ENCODE data around the gene PRR23A. TPM values are rescaled to one million over a fixed set of nuclear protein-coding genes. Genes with fewer than 3 reads are reported as not detected.

PRR23A gene
- total RNA-seq, 1 donor from 2014 or later: not detected

DNA sequence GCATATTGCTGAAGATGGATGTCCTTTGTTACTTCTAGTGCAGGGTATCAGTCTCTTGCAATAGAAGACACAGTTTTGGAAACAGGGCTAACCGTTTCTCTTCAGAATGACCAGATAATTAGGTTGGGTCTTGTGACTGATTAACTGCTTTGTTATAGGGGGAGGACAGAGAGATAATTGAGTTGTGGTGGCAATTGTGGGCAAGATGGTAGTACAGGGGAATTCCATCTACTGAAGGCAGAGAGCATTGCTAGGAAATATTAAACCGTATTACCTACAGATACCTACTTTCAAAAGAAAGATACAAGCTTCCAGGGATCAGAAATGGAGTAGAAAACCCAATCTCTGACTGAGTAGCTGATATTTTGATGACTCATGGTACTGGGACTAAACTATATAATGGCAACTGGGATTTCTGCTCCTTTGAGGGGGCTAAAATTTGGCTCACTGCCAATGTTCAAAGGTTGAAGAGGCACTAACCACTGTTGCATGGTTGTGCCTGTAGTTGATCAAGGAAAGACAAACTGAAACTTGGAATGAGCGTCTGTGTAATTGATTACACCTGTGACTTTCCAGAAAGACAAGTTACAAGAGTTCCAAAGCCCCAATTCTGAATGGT is 10.5 kb upstream of the PRR23A start:
- Histone ChIP-seq H3K36me3 (no peaks in the 10 kb centered on the region), H3K27ac (no peak overlapping the region), H3K4me3 (no peak overlapping the region), H3K79me2 (ENCODE audit: low read depth) (no peaks in the 10 kb centered on the region), H4K20me1 (ENCODE audit: low read depth) (no peaks in the 10 kb centered on the region), H3F3A (ENCODE audit: low read depth) (no peaks in the 10 kb centered on the region), H3K27me3 (no peaks in the 10 kb centered on the region), H3K4me2 (no peak overlapping the region), H2AFZ (replicated peaks) (peak overlapping the region; percentile 17), H3K9ac (no peak overlapping the region), H3K9me3 (ENCODE audit: low read depth) (no peaks in the 10 kb centered on the region), H3K4me1 (no peaks in the 10 kb centered on the region)
- H3K9me3 Mint-ChIP-seq: peaks cover 20% of the 10 kb centered on the region
- H3K4me3 Mint-ChIP-seq: no peak overlapping the region
- no peak overlapping the region for H3K27ac Mint-ChIP-seq
- no peaks in the 10 kb centered on the region for H3K27me3 Mint-ChIP-seq (ENCODE audit: insufficient read depth, low read depth)
- H3K36me3 Mint-ChIP-seq: no peaks in the 10 kb centered on the region
- no peak for TF ChIP-seq EZH2 (IDR thresholded peaks at IDR 0.05)
- no peak for TF ChIP-seq EZH2phosphoT487 (IDR thresholded peaks at IDR 0.05)
- TF ChIP-seq, protein P1, sequence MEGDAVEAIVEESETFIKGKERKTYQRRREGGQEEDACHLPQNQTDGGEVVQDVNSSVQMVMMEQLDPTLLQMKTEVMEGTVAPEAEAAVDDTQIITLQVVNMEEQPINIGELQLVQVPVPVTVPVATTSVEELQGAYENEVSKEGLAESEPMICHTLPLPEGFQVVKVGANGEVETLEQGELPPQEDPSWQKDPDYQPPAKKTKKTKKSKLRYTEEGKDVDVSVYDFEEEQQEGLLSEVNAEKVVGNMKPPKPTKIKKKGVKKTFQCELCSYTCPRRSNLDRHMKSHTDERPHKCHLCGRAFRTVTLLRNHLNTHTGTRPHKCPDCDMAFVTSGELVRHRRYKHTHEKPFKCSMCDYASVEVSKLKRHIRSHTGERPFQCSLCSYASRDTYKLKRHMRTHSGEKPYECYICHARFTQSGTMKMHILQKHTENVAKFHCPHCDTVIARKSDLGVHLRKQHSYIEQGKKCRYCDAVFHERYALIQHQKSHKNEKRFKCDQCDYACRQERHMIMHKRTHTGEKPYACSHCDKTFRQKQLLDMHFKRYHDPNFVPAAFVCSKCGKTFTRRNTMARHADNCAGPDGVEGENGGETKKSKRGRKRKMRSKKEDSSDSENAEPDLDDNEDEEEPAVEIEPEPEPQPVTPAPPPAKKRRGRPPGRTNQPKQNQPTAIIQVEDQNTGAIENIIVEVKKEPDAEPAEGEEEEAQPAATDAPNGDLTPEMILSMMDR (IDR thresholded peaks at IDR 0.05): no peak
- H3K4me1 Mint-ChIP-seq: no peaks in the 10 kb centered on the region
- DNase-seq (ENCODE audit: low spot score): no peak

DNA sequence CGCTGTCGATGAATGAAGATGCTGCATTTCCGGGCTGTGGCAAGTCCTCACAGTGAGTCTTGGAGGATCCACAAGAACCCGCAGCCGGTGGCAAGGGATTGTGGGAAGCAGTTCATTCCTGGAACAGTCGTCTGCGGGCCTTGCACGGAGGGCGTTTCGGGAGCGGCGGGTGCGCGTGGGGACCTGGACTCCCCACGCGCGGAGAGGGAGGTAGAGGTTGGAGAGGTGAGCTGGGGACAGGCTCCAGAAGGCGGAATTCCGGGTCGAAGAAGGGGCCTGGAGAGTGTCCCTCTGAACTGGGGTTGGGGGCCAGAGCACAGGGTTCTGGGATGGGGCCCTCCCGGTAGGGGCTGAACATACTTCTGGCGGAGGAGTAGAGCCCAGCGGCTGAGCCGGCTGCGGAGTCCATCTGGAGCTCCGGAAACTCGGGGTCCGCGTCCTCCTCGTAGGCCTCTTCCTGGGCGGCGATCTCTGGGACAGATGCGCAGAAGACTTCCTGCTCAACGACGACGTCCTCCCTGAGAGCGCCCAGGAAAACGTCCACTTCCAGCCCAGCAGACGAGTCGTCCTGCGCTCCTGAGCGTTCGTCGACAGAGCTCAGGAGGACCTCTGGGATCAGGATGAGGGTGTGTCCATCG is 593 bp downstream of the PRR23A start:
- Histone ChIP-seq H3K4me1 (no peaks in the 10 kb centered on the region), H3K79me2 (ENCODE audit: low read depth) (no peaks in the 10 kb centered on the region), H3K9me3 (ENCODE audit: low read depth) (no peaks in the 10 kb centered on the region), H4K20me1 (ENCODE audit: low read depth) (no peaks in the 10 kb centered on the region), H3K4me3 (no peak overlapping the region), H3K4me2 (no peak overlapping the region), H3F3A (ENCODE audit: low read depth) (no peaks in the 10 kb centered on the region), H3K27ac (no peak overlapping the region), H3K27me3 (no peaks in the 10 kb centered on the region), H2AFZ (replicated peaks) (no peak overlapping the region), H3K36me3 (no peaks in the 10 kb centered on the region), H3K9ac (no peak overlapping the region)
- Mint-ChIP-seq H3K27ac (no peak overlapping the region), H3K4me1 (no peaks in the 10 kb centered on the region), H3K36me3 (no peaks in the 10 kb centered on the region), H3K4me3 (no peak overlapping the region), H3K9me3 (peaks cover 26% of the 10 kb centered on the region), H3K27me3 (ENCODE audit: insufficient read depth, low read depth) (peaks cover 5% of the 10 kb centered on the region)
- no peak for TF ChIP-seq EZH2 (IDR thresholded peaks at IDR 0.05)
- no peak for TF ChIP-seq EZH2phosphoT487 (IDR thresholded peaks at IDR 0.05)
- DNase-seq (ENCODE audit: low spot score): no peak

DNA sequence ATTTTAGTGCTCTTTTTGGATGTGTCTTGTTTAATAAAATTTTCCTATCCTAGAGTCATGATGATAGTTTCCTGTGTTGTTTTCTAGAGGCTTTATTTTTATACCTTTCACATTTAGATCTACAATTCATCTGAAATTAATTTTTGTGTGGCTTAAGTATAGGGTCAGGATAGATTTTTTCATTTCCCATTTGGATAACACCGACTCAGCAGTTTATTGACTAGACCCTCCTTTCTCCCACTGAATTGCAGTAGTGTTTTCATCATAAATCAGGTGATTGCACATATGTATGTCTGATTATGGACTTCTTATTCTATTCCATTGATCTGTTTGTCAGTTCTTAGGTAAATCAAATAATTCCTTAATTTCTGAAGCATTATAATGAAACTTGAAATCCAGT is 10.4 kb downstream of the PRR23A start:
- H3K79me2 ChIP-seq (ENCODE audit: low read depth): no peaks in the 10 kb centered on the region
- DNase-seq (ENCODE audit: low spot score): no peak
- TF ChIP-seq EZH2 (IDR thresholded peaks at IDR 0.05) (no peak), EZH2phosphoT487 (IDR thresholded peaks at IDR 0.05) (no peak)
- TF ChIP-seq, protein P1 (IDR thresholded peaks at IDR 0.05): no peak
- Mint-ChIP-seq H3K27me3 (ENCODE audit: insufficient read depth, low read depth) (peaks cover 2% of the 10 kb centered on the region), H3K36me3 (no peaks in the 10 kb centered on the region), H3K27ac (no peak overlapping the region), H3K9me3 (no peaks in the 10 kb centered on the region), H3K4me1 (no peaks in the 10 kb centered on the region), H3K4me3 (no peak overlapping the region)
- no peaks in the 10 kb centered on the region for H3K4me1 ChIP-seq
- H3F3A ChIP-seq (ENCODE audit: low read depth): no peaks in the 10 kb centered on the region
- H3K36me3 ChIP-seq: no peaks in the 10 kb centered on the region
- no peaks in the 10 kb centered on the region for H4K20me1 ChIP-seq (ENCODE audit: low read depth)
- no peak overlapping the region for H3K4me2 ChIP-seq
- H3K27ac ChIP-seq: no peak overlapping the region
- peaks cover 46% of the 10 kb centered on the region for H3K27me3 ChIP-seq
- no peak overlapping the region for H3K9ac ChIP-seq
- no peak overlapping the region for H2AFZ ChIP-seq (replicated peaks)
- no peak overlapping the region for H3K4me3 ChIP-seq
- no peaks in the 10 kb centered on the region for H3K9me3 ChIP-seq (ENCODE audit: low read depth)

DNA sequence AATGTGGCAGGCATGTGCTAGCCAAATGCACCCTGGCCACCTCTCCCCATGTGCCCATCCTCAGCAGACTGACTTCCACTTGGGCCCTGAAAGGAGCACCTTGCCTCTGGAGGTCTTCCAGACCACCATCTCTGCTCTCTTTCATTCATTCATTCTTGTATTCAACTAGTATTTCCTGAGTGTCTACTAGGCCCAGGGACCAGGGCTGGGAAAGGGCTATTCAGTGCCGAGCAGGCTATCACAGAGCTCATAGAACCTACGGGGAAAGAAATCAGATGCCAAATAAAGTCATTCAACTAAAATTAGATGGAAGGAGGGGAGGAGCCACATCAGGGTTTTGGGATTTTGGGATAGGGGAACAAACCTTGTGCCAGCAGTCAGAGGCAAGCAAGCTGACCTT is 18.9 kb downstream of the PRR23A start:
- Histone ChIP-seq H3K4me3 (no peak overlapping the region), H3K79me2 (ENCODE audit: low read depth) (no peaks in the 10 kb centered on the region), H2AFZ (replicated peaks) (no peak overlapping the region), H3K27ac (no peak overlapping the region), H3K36me3 (no peaks in the 10 kb centered on the region), H3F3A (ENCODE audit: low read depth) (no peaks in the 10 kb centered on the region), H3K4me1 (peaks cover 15% of the 10 kb centered on the region), H3K27me3 (peaks cover 5% of the 10 kb centered on the region), H4K20me1 (ENCODE audit: low read depth) (no peaks in the 10 kb centered on the region), H3K4me2 (no peak overlapping the region), H3K9ac (no peak overlapping the region), H3K9me3 (ENCODE audit: low read depth) (no peaks in the 10 kb centered on the region)
- peaks cover 11% of the 10 kb centered on the region for H3K4me1 Mint-ChIP-seq
- H3K9me3 Mint-ChIP-seq: no peaks in the 10 kb centered on the region
- H3K27ac Mint-ChIP-seq: no peak overlapping the region
- TF ChIP-seq EZH2phosphoT487 (IDR thresholded peaks at IDR 0.05): no peak
- no peak for TF ChIP-seq EZH2 (IDR thresholded peaks at IDR 0.05)
- TF ChIP-seq, protein P1 (IDR thresholded peaks at IDR 0.05): no peak
- H3K36me3 Mint-ChIP-seq: no peaks in the 10 kb centered on the region
- no peak for DNase-seq (ENCODE audit: low spot score)
- no peaks in the 10 kb centered on the region for H3K27me3 Mint-ChIP-seq (ENCODE audit: insufficient read depth, low read depth)
- H3K4me3 Mint-ChIP-seq: no peak overlapping the region
